ENCODE results near the gene B3GNT7. TPM values are rescaled to one million over a fixed set of nuclear protein-coding genes. Genes with fewer than 3 reads are reported as not detected.

Gene B3GNT7, protein sequence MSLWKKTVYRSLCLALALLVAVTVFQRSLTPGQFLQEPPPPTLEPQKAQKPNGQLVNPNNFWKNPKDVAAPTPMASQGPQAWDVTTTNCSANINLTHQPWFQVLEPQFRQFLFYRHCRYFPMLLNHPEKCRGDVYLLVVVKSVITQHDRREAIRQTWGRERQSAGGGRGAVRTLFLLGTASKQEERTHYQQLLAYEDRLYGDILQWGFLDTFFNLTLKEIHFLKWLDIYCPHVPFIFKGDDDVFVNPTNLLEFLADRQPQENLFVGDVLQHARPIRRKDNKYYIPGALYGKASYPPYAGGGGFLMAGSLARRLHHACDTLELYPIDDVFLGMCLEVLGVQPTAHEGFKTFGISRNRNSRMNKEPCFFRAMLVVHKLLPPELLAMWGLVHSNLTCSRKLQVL
- total RNA-seq (2014; rRNA removed; shearing (Covaris generic)) (under 0.01 TPM in 1 of 2 replicates, not detected in the other), polyA plus RNA-seq (2016; fragmentation: Nextera tagmentation; extraction: Ambion mirVana) (0.08 TPM in 1 of 2 replicates, not detected in the other)

DNA sequence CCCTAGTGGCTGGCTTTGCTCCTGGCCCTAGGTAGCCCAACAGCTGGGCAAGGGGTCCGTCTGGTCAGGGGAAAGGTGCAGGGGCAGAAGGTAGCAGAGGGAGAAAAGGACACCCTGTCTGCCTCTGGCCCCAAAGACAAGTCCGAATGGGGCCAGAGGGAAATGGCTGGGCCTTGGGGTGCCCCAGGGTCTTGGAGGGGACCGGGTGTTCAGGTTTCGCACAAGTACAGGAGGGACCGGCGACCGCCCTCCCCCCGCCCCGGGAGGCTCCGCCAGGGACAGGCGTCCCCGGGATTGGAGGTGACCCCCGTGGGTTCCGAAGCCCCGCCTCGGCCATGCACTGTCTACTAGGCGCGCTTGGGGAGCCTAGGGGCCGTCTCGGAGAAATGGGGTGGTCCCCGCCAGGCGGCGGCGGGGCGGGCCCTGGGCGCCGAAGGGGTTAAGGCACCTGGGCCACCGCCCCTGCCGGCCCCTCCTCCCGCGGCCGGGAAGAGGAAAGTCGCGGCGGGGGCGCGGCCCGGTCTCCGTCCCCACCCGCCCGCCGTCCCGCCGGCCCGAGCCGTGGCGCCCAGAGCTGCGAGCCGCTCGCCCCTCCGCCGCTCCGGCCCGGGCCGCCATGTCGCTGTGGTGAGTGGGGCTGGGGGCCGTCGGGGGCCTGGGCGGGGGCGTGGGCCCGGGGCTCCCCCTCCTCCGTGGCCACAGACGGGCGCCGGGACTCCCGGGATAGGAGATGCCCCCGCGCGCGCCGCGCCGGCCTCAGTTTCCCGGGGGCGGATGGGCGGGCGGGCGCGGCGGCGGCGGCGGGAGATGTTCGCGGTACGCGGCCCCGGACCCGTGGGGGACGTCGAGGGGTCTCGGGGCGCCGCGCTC is at the start of gene B3GNT7:
B3GNT7 (plus strand) TSS at position 523 of the 870 bp plus-strand sequence; CDS start at position 617, 94 bp downstream.
- no peaks in the 10 kb centered on the region for H4K20me1 ChIP-seq (ENCODE audit: insufficient read depth)
- no peak within 1 kb of the TSS for H2AFZ ChIP-seq
- 0 out of 2 replicates have a peak, but pooled peaks have one; percentile 43 for TF ChIP-seq EZH2phosphoT487 (IDR thresholded peaks at IDR 0.05; ENCODE audit: insufficient read depth, low read depth)
- TF ChIP-seq EZH2 (IDR thresholded peaks at IDR 0.05; ENCODE audit: insufficient read depth, poor library complexity, severe bottlenecking): no peak
- no peak within 1 kb of the TSS for H3K4me2 ChIP-seq (ENCODE audit: unreplicated experiment)
- no peaks in the 10 kb centered on the region for H3F3A ChIP-seq (ENCODE audit: insufficient read depth)
- no peaks in the 10 kb centered on the region for H3K9me3 ChIP-seq (ENCODE audit: low read depth)
- H3K4me1 ChIP-seq (ENCODE audit: insufficient read depth): no peaks in the 10 kb centered on the region
- no peak for DNase-seq
- no peak within 1 kb of the TSS for H3K9ac ChIP-seq
- H3K27me3 ChIP-seq (replicated peaks; ENCODE audit: insufficient read depth): peaks cover 20% of the 10 kb centered on the region; the same call in 1 of the 2 replicates
- H3K36me3 ChIP-seq (ENCODE audit: low read depth): no peaks in the 10 kb centered on the region
- H3K27ac ChIP-seq: no peak within 1 kb of the TSS
- H3K79me2 ChIP-seq (ENCODE audit: insufficient read depth): no peaks in the 10 kb centered on the region
- H3K9me2 ChIP-seq (ENCODE audit: insufficient read depth): no peaks in the 10 kb centered on the region
- WGBS, 2 experiments (ENCODE audit: low coverage in 1 of 2, low lambda C conversion rate in 2 of 2, missing lambda C conversion rate in 2 of 2): 7 to 8% methylated on average over 30 to 31 of the region's 95 CpGs
- H3K4me3 ChIP-seq: no peak within 1 kb of the TSS
- in situ Hi-C loops (cut with MboI): no loop called here

DNA sequence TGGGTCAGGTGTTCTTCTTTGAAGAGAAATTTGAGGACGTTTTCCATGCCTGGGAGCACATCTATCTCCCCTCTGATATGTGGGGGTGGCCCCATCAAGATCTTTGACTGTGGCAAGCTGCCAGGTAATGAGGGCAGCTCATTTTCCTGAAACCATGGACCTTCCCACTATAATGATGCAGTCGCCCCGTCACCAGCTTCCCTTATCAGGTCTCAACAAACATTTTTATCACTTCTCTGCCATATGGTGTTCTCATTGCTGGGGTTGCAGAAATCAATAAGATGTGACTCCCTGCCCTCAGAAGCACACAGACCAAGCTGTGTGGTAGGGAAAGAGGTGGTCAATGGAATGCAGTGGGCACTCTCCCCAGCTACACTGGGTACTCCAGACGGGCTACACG is 48.4 kb upstream of the B3GNT7 start:
- H4K20me1 ChIP-seq (ENCODE audit: insufficient read depth): no peaks in the 10 kb centered on the region
- 90 to 95% methylated on average over 5 of the region's 5 CpGs for WGBS, 2 experiments (ENCODE audit: low coverage in 1 of 2, low lambda C conversion rate in 2 of 2, missing lambda C conversion rate in 2 of 2)
- no peaks in the 10 kb centered on the region for H3K9me2 ChIP-seq (ENCODE audit: insufficient read depth)
- H3K4me3 ChIP-seq: no peak overlapping the region
- no peak overlapping the region for H3K27ac ChIP-seq
- no peak for DNase-seq
- no peak overlapping the region for H3K9ac ChIP-seq
- no peaks in the 10 kb centered on the region for H3K9me3 ChIP-seq (ENCODE audit: low read depth)
- in situ Hi-C loops (cut with MboI): no loop called here
- no peaks in the 10 kb centered on the region; the same call in 1 of the 2 replicates for H3K36me3 ChIP-seq (ENCODE audit: low read depth)
- H3K4me1 ChIP-seq (ENCODE audit: insufficient read depth): no peaks in the 10 kb centered on the region
- no peak overlapping the region for H3K4me2 ChIP-seq (ENCODE audit: unreplicated experiment)
- H3K27me3 ChIP-seq (replicated peaks; ENCODE audit: insufficient read depth): no peaks in the 10 kb centered on the region
- no peak for TF ChIP-seq EZH2 (IDR thresholded peaks at IDR 0.05; ENCODE audit: insufficient read depth, poor library complexity, severe bottlenecking)
- TF ChIP-seq EZH2phosphoT487 (IDR thresholded peaks at IDR 0.05; ENCODE audit: insufficient read depth, low read depth): no peak
- H3K79me2 ChIP-seq (ENCODE audit: insufficient read depth): no peaks in the 10 kb centered on the region
- H2AFZ ChIP-seq: no peak overlapping the region
- no peaks in the 10 kb centered on the region for H3F3A ChIP-seq (ENCODE audit: insufficient read depth)

DNA sequence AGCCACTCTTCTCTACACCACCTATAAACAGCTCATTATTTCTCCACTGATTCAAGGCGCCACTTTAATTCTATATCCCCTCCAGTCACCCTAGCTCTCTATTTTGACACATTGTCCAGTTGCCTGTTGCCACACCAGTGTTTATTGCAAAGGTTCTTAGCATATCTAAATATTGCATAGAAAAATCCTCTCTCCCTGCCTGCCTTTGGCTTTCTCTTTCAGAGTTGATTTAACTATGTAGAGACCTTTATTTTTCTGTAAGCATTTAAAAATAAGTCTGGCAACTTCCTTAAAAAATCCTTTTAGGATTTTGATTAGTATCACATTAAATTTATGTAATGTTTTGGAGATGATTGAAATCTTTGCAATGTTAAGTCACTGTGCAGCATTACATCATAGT is 47.9 kb upstream of the B3GNT7 start:
- TF ChIP-seq EZH2 (IDR thresholded peaks at IDR 0.05; ENCODE audit: insufficient read depth, poor library complexity, severe bottlenecking) (no peak), EZH2phosphoT487 (IDR thresholded peaks at IDR 0.05; ENCODE audit: insufficient read depth, low read depth) (no peak)
- 100% methylated on average over 1 of the region's 1 CpG for WGBS, 2 experiments (ENCODE audit: low coverage in 1 of 2, low lambda C conversion rate in 2 of 2, missing lambda C conversion rate in 2 of 2)

DNA sequence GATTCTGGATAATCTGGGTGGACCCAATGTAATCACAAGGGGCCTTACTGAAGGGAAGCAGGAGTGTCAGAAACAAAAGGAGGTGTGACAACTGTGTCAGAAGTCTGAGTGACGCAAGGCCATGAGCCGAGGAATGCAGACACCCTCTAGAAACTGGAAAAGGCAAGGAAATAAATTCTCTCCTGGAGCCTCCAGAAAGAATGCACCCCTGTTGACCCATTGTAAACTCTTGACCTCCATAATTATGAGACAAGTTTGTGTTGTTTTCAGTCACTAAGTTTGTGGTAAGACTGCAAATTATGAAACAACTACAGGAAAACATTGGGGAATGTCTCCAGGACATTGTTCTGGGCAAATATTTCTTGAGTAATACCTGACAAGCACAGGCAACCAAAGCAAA is 47.3 kb upstream of the B3GNT7 start:
- TF ChIP-seq EZH2 (IDR thresholded peaks at IDR 0.05; ENCODE audit: insufficient read depth, poor library complexity, severe bottlenecking) (no peak), EZH2phosphoT487 (IDR thresholded peaks at IDR 0.05; ENCODE audit: insufficient read depth, low read depth) (no peak)
- Histone ChIP-seq H3K27me3 (replicated peaks; ENCODE audit: insufficient read depth) (no peaks in the 10 kb centered on the region), H3K36me3 (ENCODE audit: low read depth) (no peaks in the 10 kb centered on the region; the same call in 1 of the 2 replicates), H2AFZ (no peak overlapping the region), H3K4me2 (ENCODE audit: unreplicated experiment) (no peak overlapping the region), H3K4me1 (ENCODE audit: insufficient read depth) (no peaks in the 10 kb centered on the region), H3F3A (ENCODE audit: insufficient read depth) (no peaks in the 10 kb centered on the region), H3K9me3 (ENCODE audit: low read depth) (no peaks in the 10 kb centered on the region), H3K9me2 (ENCODE audit: insufficient read depth) (no peaks in the 10 kb centered on the region), H3K27ac (no peak overlapping the region), H4K20me1 (ENCODE audit: insufficient read depth) (no peaks in the 10 kb centered on the region), H3K4me3 (no peak overlapping the region), H3K79me2 (ENCODE audit: insufficient read depth) (no peaks in the 10 kb centered on the region), H3K9ac (no peak overlapping the region)
- no peak for DNase-seq
- 90 to 95% methylated on average over 2 of the region's 2 CpGs for WGBS, 2 experiments (ENCODE audit: low coverage in 1 of 2, low lambda C conversion rate in 2 of 2, missing lambda C conversion rate in 2 of 2)
- in situ Hi-C loops (cut with MboI): no loop called here

More for the DNA sequence above, 47.9 kb upstream of the B3GNT7 start:
- H3K9me2 ChIP-seq (ENCODE audit: insufficient read depth): no peaks in the 10 kb centered on the region
- H3K9ac ChIP-seq: no peak overlapping the region
- no peak overlapping the region for H3K27ac ChIP-seq
- H4K20me1 ChIP-seq (ENCODE audit: insufficient read depth): no peaks in the 10 kb centered on the region
- H3K9me3 ChIP-seq (ENCODE audit: low read depth): no peaks in the 10 kb centered on the region
- no peaks in the 10 kb centered on the region for H3K4me1 ChIP-seq (ENCODE audit: insufficient read depth)
- no peak overlapping the region for H3K4me3 ChIP-seq
- no peak overlapping the region for H3K4me2 ChIP-seq (ENCODE audit: unreplicated experiment)
- DNase-seq: no peak
- H2AFZ ChIP-seq: no peak overlapping the region
- no peaks in the 10 kb centered on the region for H3K27me3 ChIP-seq (replicated peaks; ENCODE audit: insufficient read depth)
- H3F3A ChIP-seq (ENCODE audit: insufficient read depth): no peaks in the 10 kb centered on the region
- H3K79me2 ChIP-seq (ENCODE audit: insufficient read depth): no peaks in the 10 kb centered on the region
- H3K36me3 ChIP-seq (ENCODE audit: low read depth): no peaks in the 10 kb centered on the region; the same call in 1 of the 2 replicates
- in situ Hi-C loops (cut with MboI): no loop called here

Measured in GM23248 (cell line).